GM23338 (cell line): Measurements from ENCODE around the gene CCR4. TPM values are rescaled to one million over a fixed set of nuclear protein-coding genes. Genes with fewer than 3 reads are reported as not detected.

Experiments
- ATAC-seq: fragments of 200-7000 bp; cut with Tn5 transposase; 3 replicates; pipeline ENCODE4 v1.9.1; 2020
- DNase-seq: peaks from one replicate; pipeline ENCODE4 v3.0.0-alpha.2; 2015; ENCODE audit warnings: low spot score
- H2AFZ ChIP-seq: fragments of 200-600 bp; sonication (generic); 2 replicates; pipeline ENCODE4 v1.8.0; 2016; ENCODE audit warnings: antibody characterized with exemption, mild to moderate bottlenecking, moderate library complexity
- H3F3A ChIP-seq: fragments of 200-600 bp; sonication (generic); replicated peaks from 2 replicates; pipeline ENCODE4 v1.8.0; 2017; ENCODE audit warnings: antibody characterized with exemption, mixed run types, low read depth
- H3K27ac ChIP-seq: fragments of 200-600 bp; sonication (generic); 2 replicates; pipeline ENCODE4 v1.6.1; 2016; ENCODE audit warnings: low read depth
- H3K27me3 ChIP-seq: fragments of 200-600 bp; sonication (generic); 2 replicates; pipeline ENCODE4 v1.8.0; 2016; ENCODE audit warnings: mild to moderate bottlenecking, mixed run types, moderate library complexity; ENCODE audit not compliant: insufficient read depth
- H3K36me3 ChIP-seq: fragments of 200-600 bp; sonication (generic); 2 replicates; pipeline ENCODE4 v1.8.0; 2016; ENCODE audit warnings: mild to moderate bottlenecking; ENCODE audit not compliant: insufficient read depth
- H3K4me1 ChIP-seq: fragments of 200-600 bp; sonication (generic); 2 replicates; pipeline ENCODE4 v1.8.0; 2016; ENCODE audit warnings: mild to moderate bottlenecking, moderate library complexity; ENCODE audit not compliant: insufficient read depth
- H3K4me2 ChIP-seq: fragments of 200-600 bp; sonication (generic); 2 replicates; pipeline ENCODE4 v1.7.1; 2017; ENCODE audit warnings: mixed run types
- H3K4me3 ChIP-seq: fragments of 200-600 bp; sonication (generic); 2 replicates; pipeline ENCODE4 v1.6.1; 2016; ENCODE audit warnings: mixed run types
- H3K79me2 ChIP-seq: fragments of 200-600 bp; sonication (generic); replicated peaks from 2 replicates; pipeline ENCODE4 v1.8.0; 2017; ENCODE audit warnings: mild to moderate bottlenecking; ENCODE audit not compliant: insufficient read depth
- H3K9me2 ChIP-seq: fragments of 200-600 bp; sonication (generic); 2 replicates; pipeline ENCODE4 v1.8.0; 2017; ENCODE audit not compliant: insufficient read depth
- H4K20me1 ChIP-seq: fragments of 200-600 bp; sonication (generic); replicated peaks from 2 replicates; pipeline ENCODE4 v1.8.0; 2017; ENCODE audit warnings: mild to moderate bottlenecking; ENCODE audit not compliant: insufficient read depth
- H3K27ac Mint-ChIP-seq: 2 replicates; pipeline ENCODE4 v1.8.0; 2020; ENCODE audit warnings: inconsistent platforms, mild to moderate bottlenecking, moderate library complexity, mixed read lengths
- H3K27me3 Mint-ChIP-seq: 3 replicates; pipeline ENCODE4 v1.8.0; 2022; ENCODE audit warnings: low read depth, mild to moderate bottlenecking, moderate library complexity, mixed read lengths, inconsistent platforms; ENCODE audit not compliant: insufficient read depth, poor library complexity
- H3K36me3 Mint-ChIP-seq: 3 replicates; pipeline ENCODE4 v1.8.0; 2021; ENCODE audit warnings: low read depth, mild to moderate bottlenecking, inconsistent platforms, moderate library complexity, mixed read lengths
- H3K4me1 Mint-ChIP-seq: 3 replicates; pipeline ENCODE4 v1.8.0; 2020; ENCODE audit warnings: mild to moderate bottlenecking, inconsistent platforms, mixed read lengths
- H3K4me3 Mint-ChIP-seq: 3 replicates; pipeline ENCODE4 v1.8.0; 2021; ENCODE audit warnings: moderate library complexity, mild to moderate bottlenecking, inconsistent platforms, mixed read lengths
- H3K9me3 Mint-ChIP-seq: 3 replicates; pipeline ENCODE4 v1.8.0; 2020; ENCODE audit warnings: moderate library complexity, mild to moderate bottlenecking, inconsistent platforms, mixed read lengths
- EZH2 ChIP-seq: fragments of 200-600 bp; sonication (generic); IDR thresholded peaks from one replicate; pipeline ENCODE4 v1.8.0; 2017; ENCODE audit warnings: antibody characterized with exemption, mild to moderate bottlenecking, low read depth; ENCODE audit not compliant: unreplicated experiment
- JUNB ChIP-seq: IDR thresholded peaks from one replicate; pipeline ENCODE4 v1.6.1; 2016; ENCODE audit warnings: antibody characterized with exemption; ENCODE audit not compliant: unreplicated experiment
- NANOG ChIP-seq: IDR thresholded peaks from 2 replicates; pipeline ENCODE4 v1.6.1; 2016; ENCODE audit warnings: antibody characterized with exemption, borderline replicate concordance
- POLR2AphosphoS5 ChIP-seq: IDR thresholded peaks from 2 replicates; pipeline ENCODE4 v1.6.1; 2016; ENCODE audit warnings: antibody characterized with exemption, low read depth
- ZNF114 ChIP-seq: fragments of 250-450 bp; sonication (Bioruptor Pico); IDR thresholded peaks from 2 replicates; pipeline ENCODE4 v1.5.0; 2020; ENCODE audit warnings: mild to moderate bottlenecking, moderate library complexity
- polyA plus RNA-seq: library from polyadenylated mRNA; unstranded; fragments of >200 nt; fragmentation: Nextera tagmentation; extraction: Ambion mirVana; gene quantifications from 2 replicates; pipeline ENCODE4 v1.2.1, GENCODE V29; 2016
- total RNA-seq: library from RNA; depleted of rRNA; stranded (reverse); fragments of >200 nt; shearing (Covaris generic); gene quantifications from 2 replicates; pipeline ENCODE4 v1.2.3, GENCODE V29; 2014
- TF ChIP-seq, protein P1 (sequence below): fragments of 250-450 bp; sonication (Bioruptor Pico); IDR thresholded peaks from 2 replicates; pipeline ENCODE4 v1.5.0; 2020; ENCODE audit warnings: mild to moderate bottlenecking, moderate library complexity
- TF ChIP-seq, protein P2 (sequence below): IDR thresholded peaks from 2 replicates; pipeline ENCODE4 v1.6.1; 2016; ENCODE audit warnings: antibody characterized with exemption

Gene CCR4
- total and polyA plus RNA-seq, 2 experiments from 2014 or later: 0.10 to 0.35 TPM

- no peaks in the 10 kb centered on the region for H3K27me3 ChIP-seq
- peaks cover 4% of the 10 kb centered on the region for H3K27me3 Mint-ChIP-seq
- no peak overlapping the region for H3K4me2 ChIP-seq
- H3K27ac Mint-ChIP-seq: no peak overlapping the region
- H4K20me1 ChIP-seq: no peaks in the 10 kb centered on the region
- no peaks in the 10 kb centered on the region for H3F3A ChIP-seq
- H3K9me2 ChIP-seq: peaks cover 3% of the 10 kb centered on the region; the same call in 1 of the 2 replicates
- H3K4me3 Mint-ChIP-seq: no peak overlapping the region
- H3K36me3 ChIP-seq: no peaks in the 10 kb centered on the region
- H3K4me1 Mint-ChIP-seq: no peaks in the 10 kb centered on the region
- H3K36me3 Mint-ChIP-seq: peaks cover 9% of the 10 kb centered on the region
- H3K79me2 ChIP-seq: no peaks in the 10 kb centered on the region
- no peaks in the 10 kb centered on the region; the same call in 1 of the 2 replicates for H3K4me1 ChIP-seq
- no peak overlapping the region for H3K4me3 ChIP-seq
- no peak overlapping the region for H3K27ac ChIP-seq
- H2AFZ ChIP-seq: no peak overlapping the region
- ATAC-seq (no peak), DNase-seq (no peak)
- H3K9me3 Mint-ChIP-seq: peaks cover 16% of the 10 kb centered on the region
- TF ChIP-seq POLR2AphosphoS5: no peak
- TF ChIP-seq NANOG: no peak
- no peak for TF ChIP-seq ZNF114 (CRISPR knock-in tag)
- TF ChIP-seq, protein P1, sequence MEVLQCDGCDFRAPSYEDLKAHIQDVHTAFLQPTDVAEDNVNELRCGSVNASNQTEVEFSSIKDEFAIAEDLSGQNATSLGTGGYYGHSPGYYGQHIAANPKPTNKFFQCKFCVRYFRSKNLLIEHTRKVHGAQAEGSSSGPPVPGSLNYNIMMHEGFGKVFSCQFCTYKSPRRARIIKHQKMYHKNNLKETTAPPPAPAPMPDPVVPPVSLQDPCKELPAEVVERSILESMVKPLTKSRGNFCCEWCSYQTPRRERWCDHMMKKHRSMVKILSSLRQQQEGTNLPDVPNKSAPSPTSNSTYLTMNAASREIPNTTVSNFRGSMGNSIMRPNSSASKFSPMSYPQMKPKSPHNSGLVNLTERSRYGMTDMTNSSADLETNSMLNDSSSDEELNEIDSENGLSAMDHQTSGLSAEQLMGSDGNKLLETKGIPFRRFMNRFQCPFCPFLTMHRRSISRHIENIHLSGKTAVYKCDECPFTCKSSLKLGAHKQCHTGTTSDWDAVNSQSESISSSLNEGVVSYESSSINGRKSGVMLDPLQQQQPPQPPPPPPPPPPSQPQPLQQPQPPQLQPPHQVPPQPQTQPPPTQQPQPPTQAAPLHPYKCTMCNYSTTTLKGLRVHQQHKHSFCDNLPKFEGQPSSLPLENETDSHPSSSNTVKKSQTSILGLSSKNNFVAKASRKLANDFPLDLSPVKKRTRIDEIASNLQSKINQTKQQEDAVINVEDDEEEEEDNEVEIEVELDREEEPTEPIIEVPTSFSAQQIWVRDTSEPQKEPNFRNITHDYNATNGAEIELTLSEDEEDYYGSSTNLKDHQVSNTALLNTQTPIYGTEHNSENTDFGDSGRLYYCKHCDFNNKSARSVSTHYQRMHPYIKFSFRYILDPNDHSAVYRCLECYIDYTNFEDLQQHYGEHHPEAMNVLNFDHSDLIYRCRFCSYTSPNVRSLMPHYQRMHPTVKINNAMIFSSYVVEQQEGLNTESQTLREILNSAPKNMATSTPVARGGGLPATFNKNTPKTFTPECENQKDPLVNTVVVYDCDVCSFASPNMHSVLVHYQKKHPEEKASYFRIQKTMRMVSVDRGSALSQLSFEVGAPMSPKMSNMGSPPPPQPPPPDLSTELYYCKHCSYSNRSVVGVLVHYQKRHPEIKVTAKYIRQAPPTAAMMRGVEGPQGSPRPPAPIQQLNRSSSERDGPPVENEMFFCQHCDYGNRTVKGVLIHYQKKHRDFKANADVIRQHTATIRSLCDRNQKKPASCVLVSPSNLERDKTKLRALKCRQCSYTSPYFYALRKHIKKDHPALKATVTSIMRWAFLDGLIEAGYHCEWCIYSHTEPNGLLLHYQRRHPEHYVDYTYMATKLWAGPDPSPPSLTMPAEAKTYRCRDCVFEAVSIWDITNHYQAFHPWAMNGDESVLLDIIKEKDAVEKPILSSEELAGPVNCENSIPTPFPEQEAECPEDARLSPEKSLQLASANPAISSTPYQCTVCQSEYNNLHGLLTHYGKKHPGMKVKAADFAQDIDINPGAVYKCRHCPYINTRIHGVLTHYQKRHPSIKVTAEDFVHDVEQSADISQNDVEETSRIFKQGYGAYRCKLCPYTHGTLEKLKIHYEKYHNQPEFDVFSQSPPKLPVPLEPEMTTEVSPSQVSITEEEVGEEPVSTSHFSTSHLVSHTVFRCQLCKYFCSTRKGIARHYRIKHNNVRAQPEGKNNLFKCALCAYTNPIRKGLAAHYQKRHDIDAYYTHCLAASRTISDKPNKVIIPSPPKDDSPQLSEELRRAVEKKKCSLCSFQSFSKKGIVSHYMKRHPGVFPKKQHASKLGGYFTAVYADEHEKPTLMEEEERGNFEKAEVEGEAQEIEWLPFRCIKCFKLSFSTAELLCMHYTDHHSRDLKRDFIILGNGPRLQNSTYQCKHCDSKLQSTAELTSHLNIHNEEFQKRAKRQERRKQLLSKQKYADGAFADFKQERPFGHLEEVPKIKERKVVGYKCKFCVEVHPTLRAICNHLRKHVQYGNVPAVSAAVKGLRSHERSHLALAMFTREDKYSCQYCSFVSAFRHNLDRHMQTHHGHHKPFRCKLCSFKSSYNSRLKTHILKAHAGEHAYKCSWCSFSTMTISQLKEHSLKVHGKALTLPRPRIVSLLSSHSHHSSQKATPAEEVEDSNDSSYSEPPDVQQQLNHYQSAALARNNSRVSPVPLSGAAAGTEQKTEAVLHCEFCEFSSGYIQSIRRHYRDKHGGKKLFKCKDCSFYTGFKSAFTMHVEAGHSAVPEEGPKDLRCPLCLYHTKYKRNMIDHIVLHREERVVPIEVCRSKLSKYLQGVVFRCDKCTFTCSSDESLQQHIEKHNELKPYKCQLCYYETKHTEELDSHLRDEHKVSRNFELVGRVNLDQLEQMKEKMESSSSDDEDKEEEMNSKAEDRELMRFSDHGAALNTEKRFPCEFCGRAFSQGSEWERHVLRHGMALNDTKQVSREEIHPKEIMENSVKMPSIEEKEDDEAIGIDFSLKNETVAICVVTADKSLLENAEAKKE (CRISPR knock-in tag): no peak
- TF ChIP-seq, protein P2, sequence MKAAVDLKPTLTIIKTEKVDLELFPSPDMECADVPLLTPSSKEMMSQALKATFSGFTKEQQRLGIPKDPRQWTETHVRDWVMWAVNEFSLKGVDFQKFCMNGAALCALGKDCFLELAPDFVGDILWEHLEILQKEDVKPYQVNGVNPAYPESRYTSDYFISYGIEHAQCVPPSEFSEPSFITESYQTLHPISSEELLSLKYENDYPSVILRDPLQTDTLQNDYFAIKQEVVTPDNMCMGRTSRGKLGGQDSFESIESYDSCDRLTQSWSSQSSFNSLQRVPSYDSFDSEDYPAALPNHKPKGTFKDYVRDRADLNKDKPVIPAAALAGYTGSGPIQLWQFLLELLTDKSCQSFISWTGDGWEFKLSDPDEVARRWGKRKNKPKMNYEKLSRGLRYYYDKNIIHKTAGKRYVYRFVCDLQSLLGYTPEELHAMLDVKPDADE: no peak
- TF ChIP-seq EZH2: no peak
- TF ChIP-seq JUNB: no peak
Measured at GRCh38 chr3:32922078-32922477, 29.4 kb upstream of the CCR4 start.
